GM12892 (cell line): ENCODE data around the gene CDH13.

ENCODE experiments used
- POLR2A ChIP-seq: IDR thresholded peaks from 2 replicates; pipeline ENCODE4 v1.6.1; 2011; ENCODE audit warnings: low read depth, low read length, control low read depth
- POLR2AphosphoS5 ChIP-seq: IDR thresholded peaks from 2 replicates; pipeline ENCODE4 v1.6.1; 2011; ENCODE audit warnings: low read depth, low read length, control low read depth
- TAF1 ChIP-seq: IDR thresholded peaks from 2 replicates; pipeline ENCODE4 v1.6.1; 2011; ENCODE audit warnings: low read depth, mild to moderate bottlenecking, control low read depth, low read length, borderline replicate concordance

GRCh38 chr16:83253521-83253920, 626.8 kb downstream of the CDH13 start:
- TF ChIP-seq POLR2A (no peak), POLR2AphosphoS5 (no peak), TAF1 (no peak)
